WTC11 (cell line): ENCODE data around the gene CMTM2.

Experiments used
- CBFB ChIP-seq: sonication (generic); formaldehyde crosslinking; IDR thresholded peaks from 2 replicates; pipeline ENCODE4 v1.8.1; 2022; ENCODE audit warnings: mild to moderate bottlenecking, low read depth, missing genetic modification reagents
- MXD4 ChIP-seq: fragments of 250-450 bp; sonication (Bioruptor Pico); IDR thresholded peaks from 2 replicates; pipeline ENCODE4 v1.8.0; 2021; ENCODE audit warnings: mild to moderate bottlenecking, moderate library complexity, borderline replicate concordance
- NFYB ChIP-seq: sonication (generic); formaldehyde crosslinking; conservative IDR thresholded peaks from 2 replicates; pipeline ENCODE4 v1.8.0; 2022; ENCODE audit warnings: low read depth, missing genetic modification reagents
- SP1 ChIP-seq: sonication (generic); formaldehyde crosslinking; conservative IDR thresholded peaks from 2 replicates; pipeline ENCODE4 v1.8.1; 2022; ENCODE audit warnings: missing genetic modification reagents
- TCF7 ChIP-seq: sonication (generic); formaldehyde crosslinking; IDR thresholded peaks from 2 replicates; pipeline ENCODE4 v1.8.0; 2022; ENCODE audit warnings: mild to moderate bottlenecking, low read depth, missing genetic modification reagents, moderate library complexity
- ZNF138 ChIP-seq: sonication (generic); formaldehyde crosslinking; conservative IDR thresholded peaks from 2 replicates; pipeline ENCODE4 v1.8.1; 2022; ENCODE audit warnings: mild to moderate bottlenecking, moderate library complexity, missing genetic modification reagents
- TF ChIP-seq, protein P1 (sequence below): fragments of 200-600 bp; IDR thresholded peaks from 2 replicates; pipeline ENCODE4 v1.8.0; 2022; ENCODE audit warnings: antibody characterized with exemption
- TF ChIP-seq, protein P2 (sequence below): sonication (generic); formaldehyde crosslinking; IDR thresholded peaks from 2 replicates; pipeline ENCODE4 v1.8.1; 2022; ENCODE audit warnings: low read depth, missing genetic modification reagents, borderline replicate concordance
- TF ChIP-seq, protein P3 (sequence below): sonication (generic); formaldehyde crosslinking; conservative IDR thresholded peaks from 2 replicates; pipeline ENCODE4 v1.8.1; 2023; ENCODE audit warnings: mild to moderate bottlenecking, low read depth, missing genetic modification reagents, moderate library complexity
- TF ChIP-seq, protein P4 (sequence below): sonication (generic); formaldehyde crosslinking; IDR thresholded peaks from 2 replicates; pipeline ENCODE4 v1.8.1; 2023; ENCODE audit warnings: mild to moderate bottlenecking, missing genetic modification reagents, borderline replicate concordance

DNA sequence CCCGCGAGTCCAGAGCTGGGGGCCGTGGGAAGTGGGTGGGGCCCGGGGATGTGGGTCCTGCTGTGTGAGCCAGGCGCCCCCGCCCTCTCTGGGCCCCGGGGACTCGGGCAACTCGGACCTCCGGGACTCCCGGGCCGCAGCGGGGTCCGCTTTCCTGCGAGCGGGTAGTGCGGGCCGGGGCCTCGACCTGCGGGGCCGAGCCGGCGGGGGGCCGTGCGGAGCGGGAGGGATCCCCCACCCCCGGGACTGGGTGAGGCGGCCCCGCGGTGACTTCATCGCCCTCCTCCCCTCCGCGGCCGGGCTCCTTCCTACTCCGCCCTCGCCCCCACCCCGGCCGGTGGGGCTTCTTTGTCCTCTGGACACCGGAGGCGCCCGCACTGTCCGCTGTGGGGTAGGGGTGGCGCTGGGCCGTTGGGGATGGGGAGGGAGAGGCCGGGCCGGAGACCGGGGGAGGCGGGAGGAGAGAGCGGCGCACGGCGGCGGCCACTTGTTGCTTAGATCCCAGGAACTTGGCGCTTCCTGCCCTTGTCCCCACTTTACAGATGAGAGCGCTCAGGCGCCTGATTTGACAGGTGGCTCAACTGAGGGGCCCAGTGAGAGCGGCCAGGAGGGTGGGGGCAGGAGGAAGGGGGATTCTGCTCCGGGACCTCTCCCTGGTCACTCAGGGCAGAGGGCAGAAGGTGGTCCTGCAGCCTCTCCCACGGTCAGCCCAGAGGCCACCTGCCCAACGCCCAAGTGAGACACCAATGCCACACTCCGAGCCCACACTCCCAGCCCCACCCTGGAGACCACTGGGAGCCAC lies 26.1 kb downstream of the CMTM2 start:
- TF ChIP-seq TCF7 (CRISPR knock-in tag) (no peak), SP1 (no peak), MXD4 (CRISPR knock-in tag) (no peak), NFYB (CRISPR knock-in tag) (no peak), CBFB (CRISPR knock-in tag) (no peak), ZNF138 (no peak)
- TF ChIP-seq, protein P1, sequence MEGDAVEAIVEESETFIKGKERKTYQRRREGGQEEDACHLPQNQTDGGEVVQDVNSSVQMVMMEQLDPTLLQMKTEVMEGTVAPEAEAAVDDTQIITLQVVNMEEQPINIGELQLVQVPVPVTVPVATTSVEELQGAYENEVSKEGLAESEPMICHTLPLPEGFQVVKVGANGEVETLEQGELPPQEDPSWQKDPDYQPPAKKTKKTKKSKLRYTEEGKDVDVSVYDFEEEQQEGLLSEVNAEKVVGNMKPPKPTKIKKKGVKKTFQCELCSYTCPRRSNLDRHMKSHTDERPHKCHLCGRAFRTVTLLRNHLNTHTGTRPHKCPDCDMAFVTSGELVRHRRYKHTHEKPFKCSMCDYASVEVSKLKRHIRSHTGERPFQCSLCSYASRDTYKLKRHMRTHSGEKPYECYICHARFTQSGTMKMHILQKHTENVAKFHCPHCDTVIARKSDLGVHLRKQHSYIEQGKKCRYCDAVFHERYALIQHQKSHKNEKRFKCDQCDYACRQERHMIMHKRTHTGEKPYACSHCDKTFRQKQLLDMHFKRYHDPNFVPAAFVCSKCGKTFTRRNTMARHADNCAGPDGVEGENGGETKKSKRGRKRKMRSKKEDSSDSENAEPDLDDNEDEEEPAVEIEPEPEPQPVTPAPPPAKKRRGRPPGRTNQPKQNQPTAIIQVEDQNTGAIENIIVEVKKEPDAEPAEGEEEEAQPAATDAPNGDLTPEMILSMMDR: no peak
- TF ChIP-seq, protein P2, sequence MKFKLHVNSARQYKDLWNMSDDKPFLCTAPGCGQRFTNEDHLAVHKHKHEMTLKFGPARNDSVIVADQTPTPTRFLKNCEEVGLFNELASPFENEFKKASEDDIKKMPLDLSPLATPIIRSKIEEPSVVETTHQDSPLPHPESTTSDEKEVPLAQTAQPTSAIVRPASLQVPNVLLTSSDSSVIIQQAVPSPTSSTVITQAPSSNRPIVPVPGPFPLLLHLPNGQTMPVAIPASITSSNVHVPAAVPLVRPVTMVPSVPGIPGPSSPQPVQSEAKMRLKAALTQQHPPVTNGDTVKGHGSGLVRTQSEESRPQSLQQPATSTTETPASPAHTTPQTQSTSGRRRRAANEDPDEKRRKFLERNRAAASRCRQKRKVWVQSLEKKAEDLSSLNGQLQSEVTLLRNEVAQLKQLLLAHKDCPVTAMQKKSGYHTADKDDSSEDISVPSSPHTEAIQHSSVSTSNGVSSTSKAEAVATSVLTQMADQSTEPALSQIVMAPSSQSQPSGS (CRISPR knock-in tag): no peak
- TF ChIP-seq, protein P3, sequence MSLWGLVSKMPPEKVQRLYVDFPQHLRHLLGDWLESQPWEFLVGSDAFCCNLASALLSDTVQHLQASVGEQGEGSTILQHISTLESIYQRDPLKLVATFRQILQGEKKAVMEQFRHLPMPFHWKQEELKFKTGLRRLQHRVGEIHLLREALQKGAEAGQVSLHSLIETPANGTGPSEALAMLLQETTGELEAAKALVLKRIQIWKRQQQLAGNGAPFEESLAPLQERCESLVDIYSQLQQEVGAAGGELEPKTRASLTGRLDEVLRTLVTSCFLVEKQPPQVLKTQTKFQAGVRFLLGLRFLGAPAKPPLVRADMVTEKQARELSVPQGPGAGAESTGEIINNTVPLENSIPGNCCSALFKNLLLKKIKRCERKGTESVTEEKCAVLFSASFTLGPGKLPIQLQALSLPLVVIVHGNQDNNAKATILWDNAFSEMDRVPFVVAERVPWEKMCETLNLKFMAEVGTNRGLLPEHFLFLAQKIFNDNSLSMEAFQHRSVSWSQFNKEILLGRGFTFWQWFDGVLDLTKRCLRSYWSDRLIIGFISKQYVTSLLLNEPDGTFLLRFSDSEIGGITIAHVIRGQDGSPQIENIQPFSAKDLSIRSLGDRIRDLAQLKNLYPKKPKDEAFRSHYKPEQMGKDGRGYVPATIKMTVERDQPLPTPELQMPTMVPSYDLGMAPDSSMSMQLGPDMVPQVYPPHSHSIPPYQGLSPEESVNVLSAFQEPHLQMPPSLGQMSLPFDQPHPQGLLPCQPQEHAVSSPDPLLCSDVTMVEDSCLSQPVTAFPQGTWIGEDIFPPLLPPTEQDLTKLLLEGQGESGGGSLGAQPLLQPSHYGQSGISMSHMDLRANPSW (CRISPR knock-in tag): no peak
- TF ChIP-seq, protein P4, sequence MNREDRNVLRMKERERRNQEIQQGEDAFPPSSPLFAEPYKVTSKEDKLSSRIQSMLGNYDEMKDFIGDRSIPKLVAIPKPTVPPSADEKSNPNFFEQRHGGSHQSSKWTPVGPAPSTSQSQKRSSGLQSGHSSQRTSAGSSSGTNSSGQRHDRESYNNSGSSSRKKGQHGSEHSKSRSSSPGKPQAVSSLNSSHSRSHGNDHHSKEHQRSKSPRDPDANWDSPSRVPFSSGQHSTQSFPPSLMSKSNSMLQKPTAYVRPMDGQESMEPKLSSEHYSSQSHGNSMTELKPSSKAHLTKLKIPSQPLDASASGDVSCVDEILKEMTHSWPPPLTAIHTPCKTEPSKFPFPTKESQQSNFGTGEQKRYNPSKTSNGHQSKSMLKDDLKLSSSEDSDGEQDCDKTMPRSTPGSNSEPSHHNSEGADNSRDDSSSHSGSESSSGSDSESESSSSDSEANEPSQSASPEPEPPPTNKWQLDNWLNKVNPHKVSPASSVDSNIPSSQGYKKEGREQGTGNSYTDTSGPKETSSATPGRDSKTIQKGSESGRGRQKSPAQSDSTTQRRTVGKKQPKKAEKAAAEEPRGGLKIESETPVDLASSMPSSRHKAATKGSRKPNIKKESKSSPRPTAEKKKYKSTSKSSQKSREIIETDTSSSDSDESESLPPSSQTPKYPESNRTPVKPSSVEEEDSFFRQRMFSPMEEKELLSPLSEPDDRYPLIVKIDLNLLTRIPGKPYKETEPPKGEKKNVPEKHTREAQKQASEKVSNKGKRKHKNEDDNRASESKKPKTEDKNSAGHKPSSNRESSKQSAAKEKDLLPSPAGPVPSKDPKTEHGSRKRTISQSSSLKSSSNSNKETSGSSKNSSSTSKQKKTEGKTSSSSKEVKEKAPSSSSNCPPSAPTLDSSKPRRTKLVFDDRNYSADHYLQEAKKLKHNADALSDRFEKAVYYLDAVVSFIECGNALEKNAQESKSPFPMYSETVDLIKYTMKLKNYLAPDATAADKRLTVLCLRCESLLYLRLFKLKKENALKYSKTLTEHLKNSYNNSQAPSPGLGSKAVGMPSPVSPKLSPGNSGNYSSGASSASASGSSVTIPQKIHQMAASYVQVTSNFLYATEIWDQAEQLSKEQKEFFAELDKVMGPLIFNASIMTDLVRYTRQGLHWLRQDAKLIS (CRISPR knock-in tag): no peak
